Pulmonary artery endothelial cell (primary cell): ENCODE results near the gene SFTPD. TPM values are rescaled to one million over a fixed set of nuclear protein-coding genes. Genes with fewer than 3 reads are reported as not detected.
"Not testable (repeated sequence)": the region's sequence is repeated elsewhere in the genome, so short reads cannot be mapped to it uniquely, and the experiment has no call there.

Source experiments
- DNase-seq: peaks from one replicate; pipeline ENCODE4 v3.0.0-alpha.2; 2011; ENCODE audit warnings: low read depth, low spot score
- total RNA-seq: library from RNA; depleted of rRNA; stranded (reverse); fragments of >200 nt; gene quantifications from 2 replicates; pipeline ENCODE4 v1.2.3, GENCODE V29; 2014

SFTPD gene
- not detected in 2 replicates for total RNA-seq

DNA sequence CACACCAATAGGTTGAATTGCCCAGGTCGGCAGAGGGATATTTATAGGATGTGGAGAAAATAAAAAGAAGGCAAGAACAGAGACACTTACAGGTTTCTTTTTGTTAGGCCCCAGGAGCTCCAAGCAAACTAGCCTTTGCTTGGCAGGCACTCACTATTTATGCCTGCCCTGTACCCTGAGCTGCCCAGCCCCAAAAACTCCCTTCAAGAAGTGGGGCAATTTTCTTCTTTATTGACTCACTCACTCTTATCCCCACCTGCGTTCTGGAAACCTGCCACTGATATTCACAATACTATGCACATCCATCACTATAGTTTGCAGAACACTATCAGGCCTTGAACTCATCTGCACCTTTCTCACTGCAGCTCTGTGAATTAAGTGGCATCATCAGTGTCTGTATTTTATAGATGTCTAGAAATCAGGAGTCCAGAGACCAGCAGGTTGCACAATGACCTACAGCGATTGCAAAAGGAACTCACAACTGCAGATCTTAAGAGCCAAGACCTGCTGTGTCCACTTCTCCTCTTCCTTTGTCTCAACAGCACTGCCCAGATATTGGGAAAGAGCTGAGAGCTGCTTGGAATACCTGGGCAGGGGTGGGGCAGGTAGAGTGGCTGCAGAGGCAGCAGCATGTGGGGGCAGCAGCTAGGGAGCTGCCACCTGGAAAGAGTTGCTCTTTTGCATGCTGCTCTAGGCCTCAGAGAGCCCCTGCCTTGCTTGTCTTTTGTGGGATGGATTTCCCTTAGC, at the start of gene SFTPD:
SFTPD (minus strand) TSS at position 130 of the 747 bp plus-strand sequence. CDS start 2,446 bp downstream, outside the sequence.
- no peak for DNase-seq

DNA sequence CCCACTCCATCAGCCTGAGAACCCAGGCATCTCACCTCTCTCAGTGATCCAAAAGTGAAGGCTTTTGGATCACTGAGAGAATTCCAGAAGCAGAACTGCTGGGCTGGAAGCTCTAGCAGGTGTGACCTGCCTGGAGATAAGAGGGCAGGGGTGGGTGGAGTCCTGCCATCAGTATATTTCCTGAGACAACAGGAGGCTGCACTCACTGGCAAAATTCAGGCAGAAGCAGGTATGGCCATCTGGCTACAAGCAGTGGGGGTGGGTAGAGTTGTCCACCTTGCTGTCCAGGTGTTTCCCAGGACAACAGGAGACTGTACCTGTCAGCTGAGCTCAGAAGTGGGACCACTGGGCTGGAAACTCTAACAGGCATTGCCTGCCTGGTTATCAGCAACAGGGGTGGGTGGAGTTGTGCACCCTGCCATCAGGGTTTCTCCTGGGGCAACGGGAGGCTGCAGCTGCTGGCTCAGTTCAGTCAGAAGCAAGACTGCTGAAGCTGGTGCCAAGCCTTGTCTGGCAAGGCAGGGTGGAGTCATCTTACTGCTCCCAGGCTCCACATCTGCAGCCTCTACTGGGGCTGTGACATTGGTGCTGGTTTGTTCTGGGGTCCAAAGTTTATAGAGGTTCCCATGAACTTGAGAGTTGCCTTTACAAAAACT, 47.2 kb upstream of the SFTPD start:
- DNase-seq, result no peak

DNA sequence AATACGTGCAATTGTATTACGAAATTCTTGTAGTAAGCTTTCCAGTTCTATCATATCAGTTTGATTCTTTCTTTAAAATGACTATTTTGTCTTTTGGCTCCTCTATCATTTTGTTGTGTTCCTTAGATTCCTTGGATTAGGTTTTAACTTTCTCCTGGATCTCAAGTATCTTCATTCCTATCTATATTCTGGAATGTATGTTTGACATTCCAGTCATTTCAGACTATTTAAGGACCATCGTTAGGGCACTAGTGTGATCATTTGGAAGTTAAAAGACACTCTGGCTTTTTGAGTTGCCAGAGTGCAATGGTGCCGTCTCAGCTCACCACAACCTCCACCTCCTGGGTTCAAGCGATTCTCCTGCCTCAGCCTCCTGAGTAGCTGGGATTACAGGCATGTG, 45.7 kb upstream of the SFTPD start:
- DNase-seq, result no peak

DNA sequence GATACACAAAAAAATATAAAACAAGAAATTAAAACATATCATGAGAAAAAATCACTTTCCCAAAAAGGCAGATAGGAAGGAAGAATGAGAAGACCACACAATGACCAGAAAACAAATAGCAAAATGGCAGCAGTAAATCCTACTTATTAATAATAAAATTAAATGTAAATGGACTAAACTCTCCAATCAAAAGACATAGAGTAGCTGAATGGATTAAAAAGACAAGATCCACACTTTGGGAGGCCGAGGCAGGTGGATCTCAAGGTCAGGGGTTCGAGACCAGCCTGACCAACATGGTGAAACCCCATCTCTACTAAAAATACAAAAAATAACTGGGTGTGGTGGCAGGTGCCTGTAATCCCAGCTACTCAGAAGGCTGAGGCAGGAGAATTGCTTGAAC, 39.3 kb upstream of the SFTPD start:
- DNase-seq, result not testable (repeated sequence)

DNA sequence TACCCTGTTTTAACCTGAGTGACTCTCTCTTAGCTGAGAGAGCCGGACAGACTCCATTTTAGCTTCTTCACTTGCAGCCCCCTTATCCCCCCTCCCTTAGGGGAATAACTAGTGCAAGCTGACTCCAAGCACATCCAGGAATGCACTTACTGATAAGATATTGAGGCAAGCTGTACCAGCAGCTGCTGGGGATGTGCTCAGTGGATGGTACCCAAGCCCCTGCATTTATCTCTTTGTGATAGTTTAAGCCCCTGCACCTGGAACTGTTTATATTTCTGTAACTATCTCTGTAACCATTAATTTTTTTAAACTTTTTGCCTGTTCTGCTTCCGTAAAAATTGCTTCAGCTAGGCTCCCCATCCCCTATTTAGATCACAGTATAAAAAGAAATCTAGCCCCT, 37.8 kb upstream of the SFTPD start:
- not testable (repeated sequence) for DNase-seq

DNA sequence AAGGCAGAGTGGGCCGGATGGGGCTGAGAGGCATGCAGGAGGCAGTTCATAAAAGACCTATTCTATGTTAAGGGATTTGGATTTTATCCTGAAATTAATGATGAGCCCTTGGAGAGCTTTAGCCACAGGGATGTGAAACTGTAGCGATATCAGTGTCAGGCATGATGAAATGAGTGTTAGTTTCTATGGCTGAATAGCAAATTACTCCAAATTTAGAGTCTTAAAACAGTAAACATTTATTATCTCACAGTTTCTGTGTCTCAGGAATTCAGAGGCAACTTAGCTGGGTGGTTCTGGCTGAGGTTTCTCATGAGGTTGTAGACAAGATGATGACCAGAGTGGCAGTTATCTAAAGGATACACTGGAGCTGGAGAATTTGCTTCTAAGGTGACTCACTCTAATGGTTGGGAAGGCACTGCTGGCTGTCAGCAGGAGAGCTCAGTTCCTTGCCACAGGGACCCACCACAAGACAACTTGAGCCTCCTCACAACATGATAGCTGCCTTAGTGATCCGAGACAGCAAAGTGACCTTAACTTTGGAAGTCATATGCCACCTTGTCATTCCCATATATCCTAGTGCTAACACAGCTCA, 36.7 kb upstream of the SFTPD start:
- DNase-seq, result no peak

DNA sequence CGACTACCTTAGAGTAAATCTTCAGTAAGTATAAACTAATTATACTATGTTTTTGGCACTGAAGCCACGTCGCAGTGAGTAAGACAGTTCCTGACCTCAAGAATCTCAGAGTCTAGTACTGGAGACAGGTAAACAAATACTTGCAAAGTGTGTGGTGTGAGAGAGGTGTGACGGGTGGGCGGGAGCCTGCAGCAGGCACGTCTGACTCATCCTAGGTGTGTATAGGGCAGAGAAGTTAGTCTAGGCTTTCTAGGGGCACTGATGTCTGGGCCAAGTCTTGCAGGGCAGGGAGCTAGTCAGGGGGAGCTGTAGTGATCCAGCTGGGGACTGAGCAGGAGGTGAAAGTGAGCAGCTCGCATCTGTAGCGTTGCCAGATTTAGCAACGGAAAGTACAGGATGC, 35.9 kb upstream of the SFTPD start:
- no peak for DNase-seq

DNA sequence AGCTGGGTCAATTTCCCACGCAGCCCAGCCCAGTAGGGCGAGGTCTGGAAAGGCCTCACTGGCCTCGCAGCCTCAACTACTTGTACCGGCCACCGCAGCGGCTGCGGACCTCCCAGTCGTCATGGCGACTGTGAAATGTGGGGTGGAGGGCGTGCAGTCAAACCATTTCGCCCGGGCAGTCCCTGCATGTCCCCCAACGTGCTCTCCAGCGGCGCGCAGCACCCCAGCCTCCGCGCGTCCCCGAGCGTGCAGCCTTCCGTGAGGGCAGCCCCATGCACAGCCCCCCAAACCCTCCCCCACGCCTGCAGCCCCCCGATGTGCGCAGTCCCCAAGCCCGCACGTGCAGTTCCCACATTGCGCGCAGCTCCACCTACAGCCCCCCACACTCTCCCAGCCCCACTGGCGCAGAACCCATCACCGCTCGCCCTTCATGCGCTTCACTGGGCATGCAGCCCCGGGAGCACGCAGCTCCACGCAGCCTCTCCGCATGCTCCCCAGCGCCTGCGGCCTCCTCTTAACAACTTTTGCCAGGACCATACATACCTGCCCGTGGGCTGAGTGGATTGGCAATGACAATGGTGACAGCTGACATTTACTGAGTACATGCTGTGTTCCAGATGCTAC, 34.5 kb upstream of the SFTPD start:
- DNase-seq, result no peak

DNA sequence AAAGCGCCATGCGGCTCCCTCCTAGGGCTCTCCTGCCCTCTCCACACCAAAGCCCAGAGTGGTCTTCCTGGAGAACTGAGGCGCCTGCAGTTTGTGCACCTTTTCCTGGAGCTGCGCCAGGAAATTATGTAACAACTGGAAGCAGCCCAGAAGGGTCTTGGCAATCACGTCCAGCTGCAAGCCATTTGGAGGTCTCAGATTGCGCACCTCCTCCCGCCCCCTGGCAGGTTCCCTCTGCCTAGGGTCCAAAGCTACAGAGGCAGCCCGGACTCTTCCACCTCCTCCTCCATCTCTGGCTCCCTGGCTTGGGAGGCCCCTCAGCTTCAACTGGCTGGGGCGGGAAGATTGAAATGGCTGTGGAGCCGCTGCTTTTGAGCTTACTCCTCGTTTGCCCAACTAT, 34.0 kb upstream of the SFTPD start:
- DNase-seq, result no peak

DNA sequence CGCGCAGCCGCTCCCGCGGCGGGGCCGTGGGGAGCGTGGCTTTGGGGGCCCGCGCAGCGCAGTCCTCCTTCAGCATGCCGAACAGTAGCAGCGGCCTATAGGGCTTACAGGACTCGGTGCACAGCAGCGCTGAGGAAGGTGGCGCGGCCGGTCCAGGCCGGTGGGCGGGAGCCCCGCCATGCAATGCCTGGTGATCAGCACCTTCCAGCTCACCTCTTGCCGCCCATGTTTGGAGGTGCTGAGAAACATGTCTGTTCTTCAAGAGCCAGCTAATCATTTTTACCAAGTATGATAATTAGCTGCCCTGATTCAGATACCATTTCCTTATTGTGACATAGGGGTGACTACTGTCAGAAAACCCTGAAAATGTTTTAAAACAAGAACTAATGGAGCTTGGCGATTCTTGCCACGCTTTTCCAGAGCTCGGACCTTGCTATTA, 33.5 kb upstream of the SFTPD start:
- no peak for DNase-seq

DNA sequence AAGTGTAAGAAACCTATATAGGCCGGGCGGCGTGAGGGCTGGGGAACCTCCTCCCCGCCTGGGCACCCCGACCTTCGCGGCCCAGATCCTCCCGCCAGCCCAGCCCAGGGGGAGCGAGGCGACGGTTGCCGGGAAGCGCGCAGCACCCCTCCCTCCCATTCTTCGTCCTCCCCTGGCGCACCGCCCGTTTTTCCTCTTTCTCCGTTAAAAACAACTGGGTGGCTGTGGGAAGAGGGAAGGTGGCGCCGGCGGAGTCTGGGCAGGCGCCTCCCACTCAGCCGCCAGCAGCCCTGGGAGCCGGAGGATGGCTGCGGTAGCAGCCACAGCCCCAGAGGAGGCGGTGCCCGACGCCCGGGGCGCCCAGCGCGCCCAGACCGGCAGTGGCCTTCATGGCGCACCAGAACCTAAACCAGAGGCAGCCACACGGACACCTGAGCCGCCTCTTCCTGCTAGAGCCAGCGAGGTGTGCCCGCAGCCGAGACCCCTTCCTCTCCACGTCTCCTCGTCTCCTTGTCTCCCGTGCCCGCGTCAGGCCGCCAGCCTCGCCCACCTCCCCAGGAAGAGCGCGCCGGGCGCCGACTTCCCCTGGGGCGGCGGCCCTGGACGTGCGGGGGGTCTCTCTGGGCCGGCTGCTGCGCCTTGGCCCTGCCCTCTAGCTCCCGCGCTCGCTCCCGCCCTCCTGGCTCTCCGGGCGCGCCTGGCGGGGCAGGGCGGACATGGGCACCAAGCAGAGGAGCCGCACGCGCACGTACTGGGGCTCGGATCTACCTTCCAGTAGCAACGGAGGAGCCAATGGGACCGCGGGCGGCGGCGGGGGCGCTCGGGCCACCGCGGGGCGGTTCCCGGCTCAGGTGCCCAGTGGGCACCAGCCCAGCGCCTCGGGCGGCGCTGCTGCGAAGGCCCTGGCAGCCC, 32.8 kb upstream of the SFTPD start:
- no peak for DNase-seq

DNA sequence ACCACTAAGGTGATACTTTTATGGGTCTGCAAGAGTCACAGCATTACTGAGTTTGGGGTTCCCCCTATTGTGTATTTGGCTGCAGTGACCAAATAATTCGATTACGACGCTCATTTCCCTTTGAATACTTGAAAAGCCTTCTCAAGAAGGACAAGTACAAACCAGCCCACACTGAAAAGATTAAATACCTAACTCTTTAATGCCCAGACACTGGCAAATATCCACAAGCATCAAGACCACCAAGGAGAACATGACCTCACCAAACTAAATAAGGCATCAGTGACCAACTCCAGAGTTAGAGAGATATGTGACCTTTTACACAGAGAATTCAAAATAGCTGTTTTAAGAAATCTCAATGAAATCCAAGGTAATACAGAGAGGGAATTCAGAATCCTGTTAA, 31.8 kb upstream of the SFTPD start:
- no peak for DNase-seq

DNA sequence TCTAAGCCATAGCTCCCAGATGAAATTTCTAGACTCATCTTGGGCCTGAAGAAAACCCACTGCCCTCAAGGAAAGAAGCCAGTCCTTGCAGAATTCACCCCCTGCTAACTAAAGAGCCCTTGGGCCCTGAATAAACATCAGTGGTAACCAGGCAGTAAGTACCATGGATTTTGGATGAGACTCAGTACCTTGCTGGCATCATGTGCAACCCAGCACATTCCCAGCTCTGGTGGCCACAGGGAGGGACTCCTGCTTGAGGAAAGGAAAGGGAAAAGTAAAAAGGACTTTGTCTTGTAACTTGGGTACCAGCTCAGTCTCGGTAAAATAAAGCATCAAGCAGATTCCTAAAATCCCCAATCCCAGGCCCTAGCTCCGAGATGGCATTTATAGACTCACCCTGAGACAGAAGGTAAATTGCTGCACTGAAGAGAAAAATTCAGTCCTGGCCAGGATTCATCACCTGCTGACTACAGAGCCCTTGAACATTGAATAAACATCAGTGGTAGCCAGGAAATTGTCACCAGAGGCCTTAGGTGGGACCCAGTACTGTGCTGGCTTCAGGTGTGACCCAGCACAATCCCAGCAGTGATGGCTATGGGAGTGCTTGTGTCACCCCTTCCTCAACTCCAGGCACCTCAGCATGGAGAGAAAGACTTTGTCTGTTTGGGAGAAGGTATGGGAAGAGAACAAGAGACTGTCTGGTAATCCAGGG, 31.2 kb upstream of the SFTPD start:
- no peak for DNase-seq

DNA sequence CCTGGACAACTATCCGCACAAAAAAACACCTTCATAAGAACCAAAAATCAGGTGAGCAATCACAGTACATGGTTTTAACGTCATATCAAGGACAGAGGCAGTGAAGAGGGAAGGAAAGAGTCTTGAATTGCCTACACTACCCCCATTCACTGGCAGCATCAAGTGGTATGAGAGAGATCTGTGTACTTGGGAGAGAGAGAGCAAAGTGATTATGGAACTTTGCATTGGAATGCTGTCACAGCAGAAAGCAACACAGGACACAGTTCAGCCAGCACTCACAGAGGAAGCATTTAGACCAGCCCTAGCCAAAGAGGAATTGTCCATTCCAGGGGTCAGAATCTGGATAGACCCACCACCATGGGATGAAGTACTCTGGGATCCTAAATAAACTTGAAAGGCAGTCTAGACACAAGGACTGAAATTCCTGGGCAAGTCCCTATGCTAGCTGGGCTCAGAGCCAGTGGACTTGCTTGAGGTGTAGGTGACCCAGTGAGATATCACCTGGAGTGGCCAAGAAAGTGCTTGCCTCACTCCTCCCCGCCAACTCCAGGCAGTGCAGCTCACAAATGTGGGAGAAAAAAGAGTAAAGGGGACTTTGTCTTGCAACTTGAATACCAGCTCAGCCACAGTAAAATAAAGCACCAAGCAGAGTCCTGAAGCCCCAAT, 30.5 kb upstream of the SFTPD start:
- no peak for DNase-seq

DNA sequence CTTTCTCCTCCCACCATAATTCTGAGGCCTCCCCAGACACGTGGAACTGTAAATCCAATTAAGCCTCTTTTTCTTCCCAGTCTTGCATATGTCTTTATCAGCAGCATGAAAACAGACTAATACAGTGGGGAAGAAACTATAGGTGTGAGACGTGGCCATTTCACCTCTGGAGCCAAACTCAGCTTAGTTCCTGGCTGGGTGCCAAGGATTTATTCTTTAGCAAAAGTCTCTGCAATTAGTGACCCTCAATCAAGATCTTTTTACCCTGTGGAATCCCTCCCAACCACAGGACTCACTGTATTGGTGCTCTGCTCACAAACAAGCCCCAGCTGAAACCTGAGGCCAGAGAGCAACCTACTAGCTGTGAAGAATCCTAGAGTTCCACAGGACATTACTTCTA, 28.1 kb upstream of the SFTPD start:
- DNase-seq, result no peak

DNA sequence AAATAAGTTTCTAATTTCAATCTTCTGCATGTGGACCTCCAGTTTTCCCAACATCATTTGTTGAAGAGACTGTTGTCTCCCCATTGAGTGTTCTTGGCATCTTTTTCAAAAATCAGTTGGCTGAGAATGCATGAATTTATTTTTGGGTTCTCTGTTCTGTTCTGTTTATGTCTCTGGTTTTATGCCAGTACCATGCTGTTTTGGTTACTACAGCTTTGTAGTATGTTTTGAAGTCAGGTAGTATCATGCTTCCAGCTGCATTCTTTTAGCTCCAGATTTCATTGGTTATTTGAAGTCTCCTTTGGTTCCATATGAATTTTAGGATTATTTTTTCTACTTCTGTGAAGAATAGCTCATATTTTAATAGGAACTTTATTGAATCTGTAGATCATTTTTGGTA, 21.2 kb upstream of the SFTPD start:
- DNase-seq, result no peak

DNA sequence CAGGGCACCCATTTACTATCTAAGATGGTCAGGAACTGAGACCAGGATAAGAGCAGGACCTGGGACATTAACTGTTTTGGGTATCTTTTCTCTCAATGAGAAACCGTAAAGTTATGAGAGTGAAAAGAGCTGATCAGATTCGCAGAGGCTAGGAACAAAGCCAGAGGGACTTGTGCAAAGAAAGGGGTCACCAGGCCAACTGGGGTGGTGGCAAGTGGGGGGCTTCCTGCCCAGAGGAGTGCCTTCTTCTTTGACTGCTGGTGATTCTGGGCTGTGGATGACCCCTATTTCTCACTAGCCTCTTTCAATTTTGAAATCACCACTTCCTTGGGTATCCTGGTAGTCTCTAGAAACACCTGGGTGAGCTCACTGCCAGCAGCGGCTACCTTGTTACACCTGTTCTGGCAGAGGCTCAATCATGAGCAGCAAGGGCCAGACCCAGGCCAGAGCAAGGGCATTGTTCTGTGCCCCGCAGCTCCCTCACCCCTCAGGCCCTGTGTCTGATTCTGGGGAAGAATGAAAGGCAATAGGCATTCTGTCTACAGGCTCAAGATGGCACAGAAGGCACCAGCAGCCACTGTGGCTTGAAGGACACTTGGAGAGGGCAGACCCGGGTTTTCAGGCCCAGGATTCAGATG, 999 bp downstream of the SFTPD start:
- no peak for DNase-seq

DNA sequence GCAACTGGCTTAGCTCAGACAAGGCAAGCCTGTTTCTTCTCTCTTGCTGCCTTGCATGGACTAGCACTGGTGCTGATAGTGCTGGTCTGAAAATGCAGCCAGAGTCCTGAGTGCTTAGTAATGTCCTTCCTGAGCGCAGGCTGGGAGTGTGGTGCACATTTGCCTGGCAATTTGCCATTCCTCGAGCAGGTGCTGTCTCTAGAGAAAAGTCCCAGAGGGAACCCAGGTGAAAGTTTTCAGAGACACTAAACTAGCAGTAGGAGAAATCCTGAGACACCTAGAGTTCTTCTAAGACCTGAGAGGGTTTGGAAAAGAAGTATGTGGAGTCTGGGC, 1.9 kb downstream of the SFTPD start:
- DNase-seq, result no peak

DNA sequence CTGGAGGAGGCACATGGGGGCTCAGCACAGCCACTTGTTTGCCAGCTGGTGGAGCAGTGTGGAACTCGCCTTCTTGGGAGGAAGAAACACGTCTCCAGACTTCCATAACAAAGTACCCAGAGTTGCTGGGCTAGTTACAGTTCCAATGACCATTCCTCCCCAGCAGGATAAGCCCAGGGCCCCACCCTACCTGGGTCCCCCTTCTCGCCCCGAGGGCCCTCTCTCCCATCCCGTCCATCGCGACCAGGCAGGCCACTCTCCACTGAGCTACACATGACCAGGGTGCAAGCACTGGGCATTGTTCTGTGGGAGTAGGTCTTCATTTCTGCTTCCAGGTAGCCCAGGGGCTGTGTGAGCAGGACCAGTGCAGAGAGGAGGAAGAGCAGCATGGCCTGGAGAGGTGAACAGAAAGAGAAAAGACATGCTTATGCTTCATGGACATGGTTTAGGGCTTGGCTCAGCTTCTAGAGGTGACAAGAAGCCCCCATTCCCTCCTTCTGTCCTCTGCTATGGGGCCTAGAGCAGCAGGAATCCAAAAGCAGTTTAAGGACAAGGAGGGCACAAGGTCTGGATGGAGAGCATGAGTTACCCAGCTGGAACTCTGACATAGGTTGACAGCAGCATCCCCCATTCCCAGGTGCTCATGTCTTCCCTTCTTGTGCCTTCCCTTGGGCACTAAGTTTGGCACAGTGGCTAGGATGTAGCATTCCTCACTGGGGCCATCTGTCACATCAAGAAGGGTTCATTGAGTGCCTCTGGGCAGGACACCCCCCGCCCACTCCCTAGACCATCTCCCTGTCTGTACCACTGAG, 2.4 kb downstream of the SFTPD start:
- DNase-seq, result no peak
